Stimulated activated CD8-positive, alpha-beta memory T cell treated with anti-CD3 and anti-CD28 coated beads, Interleukin-15, amount 100 ng/mL, for 48 hours (primary cell): Measurements from ENCODE around the gene PEX12.
"Not testable (repeated sequence)": the region's sequence is repeated elsewhere in the genome, so short reads cannot be mapped to it uniquely, and the experiment has no call there.

Source experiments
- DNase-seq, 2 donors: peaks; one replicate each; pipeline ENCODE4 v3.0.0-alpha.2; 2020; ENCODE audit warnings: low read depth in 2 of 2

Gene PEX12

DNA sequence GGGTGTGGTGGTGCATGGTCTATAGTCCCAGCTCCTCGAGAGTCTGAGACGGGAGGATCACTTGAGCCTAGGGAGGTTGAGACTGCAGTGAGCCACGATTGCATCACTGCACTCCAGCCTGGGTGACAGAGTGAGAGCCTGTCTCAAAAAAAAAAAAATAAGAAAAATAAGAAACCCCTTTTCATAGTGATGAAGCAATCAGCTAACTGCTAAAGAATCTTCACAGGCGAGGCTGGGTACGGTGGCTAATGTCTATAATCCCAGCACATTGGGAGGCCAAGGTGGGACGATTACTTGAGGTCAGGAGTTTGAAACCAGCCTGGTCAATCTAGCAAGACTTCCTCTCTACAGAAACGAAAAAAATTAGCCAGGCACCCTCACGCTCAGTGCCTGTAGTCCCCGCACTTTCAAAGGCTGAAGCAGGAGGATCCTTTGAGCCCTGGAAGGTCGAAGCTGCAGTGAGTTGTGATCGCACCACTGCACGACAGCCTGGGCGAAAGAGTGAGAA is 41.7 kb downstream of the PEX12 start:
- no peak for DNase-seq

DNA sequence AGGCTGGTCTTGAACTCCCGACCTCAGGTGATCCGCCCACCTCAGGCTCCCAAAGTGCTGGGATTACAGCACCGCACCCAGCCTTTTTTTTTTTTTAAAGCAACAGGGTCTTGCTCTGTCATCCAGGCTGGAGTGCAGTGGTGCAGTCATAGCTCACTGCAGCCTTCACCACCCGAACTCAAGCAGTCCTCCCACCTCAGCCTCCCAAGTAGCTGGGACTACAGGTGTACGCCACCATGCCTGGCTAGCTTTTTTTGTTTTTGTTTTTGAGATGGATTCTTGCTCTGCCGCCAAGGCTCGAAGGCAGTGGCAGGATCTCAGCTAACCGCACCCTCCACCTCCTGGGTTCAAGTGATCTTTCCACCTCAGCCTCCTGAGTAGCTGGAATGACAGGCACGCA is 43.0 kb downstream of the PEX12 start:
- not testable (repeated sequence) for DNase-seq

DNA sequence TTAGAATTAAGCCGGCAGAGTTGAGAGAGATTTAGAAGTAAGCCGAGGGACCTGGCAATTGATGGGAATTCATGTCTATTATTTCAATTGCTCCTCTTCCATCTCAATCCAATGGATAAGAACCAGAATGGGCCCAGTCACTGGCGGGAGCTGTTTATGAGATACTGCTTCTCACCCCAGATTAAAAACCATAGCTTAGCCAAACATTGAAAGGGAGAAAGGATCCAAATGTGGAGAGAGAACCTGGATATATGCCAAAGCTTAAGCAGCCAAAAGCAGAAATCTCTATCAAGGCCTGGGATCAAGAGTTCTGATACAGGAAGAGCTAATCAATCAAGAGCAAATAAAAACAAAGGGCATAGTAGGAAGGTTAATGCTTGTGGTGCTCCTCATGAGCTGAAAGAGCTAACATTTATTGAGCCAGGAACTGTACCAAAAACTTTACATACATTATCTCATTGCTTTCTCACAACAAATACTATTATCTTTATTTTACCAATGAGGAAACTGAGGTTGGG is 43.7 kb downstream of the PEX12 start:
- DNase-seq = no peak

DNA sequence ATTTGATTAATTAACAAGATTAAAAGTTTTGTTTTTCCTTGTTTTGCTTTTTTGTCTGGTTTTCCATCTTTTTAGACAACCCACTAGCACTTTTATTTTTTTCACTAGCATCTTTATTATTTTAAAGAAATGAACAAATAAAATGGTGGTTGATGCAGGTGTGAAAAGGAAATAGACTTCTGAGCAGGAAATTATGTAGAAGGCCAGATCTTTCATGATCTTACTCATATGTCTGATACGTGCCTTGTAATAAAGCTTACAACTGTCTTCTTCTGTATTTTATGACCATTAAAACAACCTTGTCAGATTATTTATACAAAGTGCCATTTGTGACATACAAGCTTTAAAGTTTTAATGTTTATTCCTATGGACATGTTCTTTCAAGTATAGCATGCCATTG is 47.2 kb downstream of the PEX12 start:
- DNase-seq = no peak

DNA sequence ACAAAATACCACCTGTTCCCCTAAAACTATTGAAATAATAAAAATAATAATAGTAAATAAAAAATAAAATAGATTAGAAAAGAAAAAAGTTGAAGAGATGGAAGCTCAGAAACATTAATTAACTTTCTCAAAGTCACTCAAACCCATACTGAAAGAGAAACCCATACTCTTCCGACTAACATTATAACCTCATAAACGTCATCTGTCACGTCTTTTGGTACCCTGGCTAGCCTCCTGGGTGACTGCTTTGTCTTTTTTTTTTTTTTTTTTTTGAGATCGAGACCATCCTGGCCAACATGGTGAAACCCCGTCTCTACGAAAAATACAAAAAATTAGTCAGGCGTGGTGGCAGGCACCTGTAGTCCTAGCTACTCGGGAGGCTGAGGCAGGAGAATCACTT is 48.5 kb downstream of the PEX12 start:
- DNase-seq = no peak

DNA sequence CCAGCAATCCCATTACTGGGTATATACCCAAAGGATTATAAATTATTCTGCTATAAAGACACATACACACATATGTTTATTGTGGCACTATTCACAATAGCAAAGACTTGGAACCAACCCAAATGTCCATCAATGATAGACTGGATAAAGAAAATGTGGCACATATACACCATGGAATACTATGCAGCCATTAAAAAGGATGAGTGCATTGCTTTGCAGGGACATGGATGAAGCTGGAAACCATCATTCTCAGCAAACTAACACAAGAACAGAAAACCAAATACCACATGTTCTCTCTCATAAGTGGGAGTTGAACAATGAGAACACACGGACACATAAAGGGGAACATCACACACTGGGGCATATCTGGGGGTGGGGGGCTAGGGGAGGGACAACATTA is 49.0 kb downstream of the PEX12 start:
- not testable (repeated sequence) for DNase-seq
